HG03025 (cell line): Measurements from ENCODE around the gene GIPC1.
"Not testable (repeated sequence)": the region's sequence is repeated elsewhere in the genome, so short reads cannot be mapped to it uniquely, and the experiment has no call there.

ENCODE experiments used
- ATAC-seq: cut with Tn5 transposase; IDR thresholded peaks from one replicate; pipeline ENCODE4 v1.9.1; 2021; ENCODE audit warnings: mild to moderate bottlenecking, moderate library complexity; ENCODE audit not compliant: unreplicated experiment, low FRiP score

GIPC1 gene

GRCh38 chr19:14517840-14518505 lies 22.0 kb upstream of the GIPC1 start, which contains the start of gene DNAJB1:
TSS of gene DNAJB1 (minus strand) at chr19:14518397. CDS start at chr19:14518349, 48 bp downstream.
- ATAC-seq = peak; percentile 65

DNA sequence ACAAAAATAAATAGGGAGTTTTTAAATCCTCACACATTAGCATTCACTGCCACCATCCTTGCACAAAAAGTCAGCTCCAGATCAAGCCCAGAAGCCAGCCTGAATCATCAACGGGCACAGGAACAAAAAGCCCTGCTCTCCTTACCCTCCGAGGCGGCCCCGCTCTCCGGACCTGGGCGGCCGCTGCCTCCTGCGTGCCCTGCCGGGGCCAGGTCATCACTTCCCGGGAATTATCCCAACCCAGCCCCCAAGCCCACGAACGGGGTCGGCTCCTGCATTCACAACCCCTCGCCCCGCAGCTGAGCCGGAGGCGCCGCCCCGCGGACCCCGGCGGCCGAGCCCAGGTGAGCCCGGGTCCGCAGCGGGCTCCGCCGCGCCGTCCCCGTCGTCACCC lies 21.5 kb upstream of the GIPC1 start:
- ATAC-seq = no peak

- ATAC-seq = no peak
Observed at GRCh38 chr19:14516746-14517438, 21.0 kb upstream of the GIPC1 start.

- no peak for ATAC-seq
Observed at GRCh38 chr19:14516048-14516534, 20.2 kb upstream of the GIPC1 start.

DNA sequence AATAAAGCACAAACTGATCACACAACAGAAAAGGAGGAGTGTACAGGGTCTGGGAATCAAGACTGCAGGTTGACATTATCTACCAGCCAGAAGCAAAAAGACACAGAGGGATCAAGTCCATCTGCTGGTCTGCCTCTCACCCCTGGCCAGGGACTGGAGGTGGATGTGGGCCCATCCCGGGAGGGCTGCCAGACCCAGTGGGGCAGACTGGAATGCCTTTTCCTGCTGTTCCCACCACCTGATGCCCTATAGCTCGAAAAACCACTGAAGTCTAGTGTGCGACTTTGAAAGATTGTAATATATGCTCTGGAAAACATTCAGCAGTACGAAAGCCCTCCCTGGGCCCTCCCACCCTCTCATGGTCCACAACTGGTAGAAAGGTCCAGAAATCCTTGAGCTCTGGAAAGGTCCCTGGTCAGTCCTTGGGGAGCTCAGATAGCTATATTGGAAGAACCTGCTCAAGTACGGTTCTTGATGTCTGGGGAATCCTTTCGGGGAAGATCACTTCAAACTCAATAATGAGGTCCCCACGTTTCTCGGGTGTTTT lies 19.6 kb upstream of the GIPC1 start:
- ATAC-seq = no peak

GRCh38 chr19:14514215-14514863 lies 18.4 kb upstream of the GIPC1 start:
- no peak for ATAC-seq

DNA sequence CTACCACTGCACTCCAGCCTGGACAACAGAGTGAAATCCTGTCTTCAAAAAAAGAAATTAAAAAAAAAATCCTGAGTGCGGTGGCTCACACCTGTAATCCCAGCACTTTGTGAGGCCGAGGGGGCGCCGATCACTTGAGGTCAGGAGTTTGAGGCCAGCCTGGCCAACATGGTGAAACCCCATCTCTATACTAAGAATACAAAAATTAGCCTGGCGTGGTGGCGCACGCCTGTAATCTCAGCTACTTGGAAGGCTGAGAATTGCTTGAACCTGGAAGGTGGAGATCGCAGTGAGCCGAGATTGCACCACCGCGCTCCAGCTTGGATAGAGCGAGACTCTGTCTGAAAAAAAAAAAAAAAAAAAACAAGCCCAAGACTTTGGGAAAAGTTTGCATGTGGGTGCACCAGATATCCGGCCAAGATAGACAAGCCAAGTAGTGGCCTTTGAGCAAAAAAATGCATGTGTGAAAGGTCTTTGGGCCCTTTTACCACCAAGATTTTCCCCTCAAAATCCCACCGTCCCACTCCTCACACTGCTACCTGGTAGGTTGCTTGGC lies 16.6 kb upstream of the GIPC1 start:
- no peak for ATAC-seq

GRCh38 chr19:14511229-14511593 lies 15.3 kb upstream of the GIPC1 start:
- ATAC-seq = no peak

GRCh38 chr19:14510311-14511228 lies 14.6 kb upstream of the GIPC1 start:
- ATAC-seq = no peak

- ATAC-seq = no peak
Observed at GRCh38 chr19:14507704-14508542, 12.0 kb upstream of the GIPC1 start.

- ATAC-seq = no peak
Observed at GRCh38 chr19:14505488-14506239, 9.7 kb upstream of the GIPC1 start.

GRCh38 chr19:14504575-14504974 lies 8.6 kb upstream of the GIPC1 start:
- not testable (repeated sequence) for ATAC-seq

- no peak for ATAC-seq
Observed at GRCh38 chr19:14503285-14503684, 7.4 kb upstream of the GIPC1 start.

DNA sequence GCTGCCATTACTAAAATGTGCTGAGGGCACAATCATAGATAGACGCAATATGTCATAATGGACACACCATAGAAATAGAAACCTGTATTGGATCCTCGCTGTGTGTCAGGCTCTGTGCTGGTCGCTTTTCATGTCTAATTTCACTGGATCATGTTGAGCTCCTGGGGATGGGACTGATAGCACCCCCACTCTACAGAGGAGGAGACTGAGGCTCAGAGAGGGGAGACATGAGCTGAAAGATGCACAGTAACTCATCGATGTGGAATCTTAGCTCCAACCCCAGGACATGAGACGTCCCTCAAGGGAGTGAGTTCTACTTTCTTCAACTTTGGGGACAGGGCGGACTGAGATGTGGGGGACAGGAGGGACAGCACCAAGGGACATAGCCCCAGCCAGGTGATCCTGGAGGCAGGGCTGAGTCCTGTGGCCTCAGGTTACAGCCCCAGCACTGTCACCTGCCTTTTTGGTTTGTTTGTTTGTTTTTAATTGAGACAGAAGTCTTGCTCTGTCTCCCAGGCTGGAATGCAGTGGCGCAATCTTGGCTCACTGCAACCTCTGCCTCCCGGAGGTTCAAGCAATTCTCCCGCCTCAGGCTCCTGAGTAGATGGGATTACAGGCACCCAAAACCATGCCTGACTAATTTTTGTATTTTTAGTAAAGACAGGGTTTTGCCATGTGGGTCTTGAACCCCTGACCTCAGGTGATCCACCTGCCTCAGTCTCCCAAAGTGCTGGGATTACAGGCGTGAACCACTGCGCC lies 6.6 kb upstream of the GIPC1 start:
- ATAC-seq = no peak

- ATAC-seq = no peak
Observed at GRCh38 chr19:14497228-14497921, 1.4 kb upstream of the GIPC1 start.

DNA sequence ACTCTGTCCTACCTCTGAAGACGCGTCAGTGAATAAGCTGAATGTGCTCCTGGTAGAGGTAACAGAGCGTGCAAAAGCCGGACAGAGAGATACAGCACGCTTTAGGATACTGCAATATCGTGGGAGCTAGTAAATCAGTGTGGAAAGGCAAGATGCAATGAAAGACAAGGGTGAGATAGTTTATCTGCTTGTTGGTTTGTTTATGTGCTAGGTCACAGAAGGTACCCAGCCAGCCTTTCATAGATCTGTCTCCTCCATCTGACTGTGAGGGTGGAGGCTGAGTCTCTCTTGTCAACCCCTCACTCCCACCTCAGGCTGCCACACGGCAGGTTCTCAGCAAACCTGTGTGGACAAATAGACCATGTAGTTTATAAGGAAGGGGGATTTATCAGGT lies 904 bp upstream of the GIPC1 start:
- ATAC-seq = no peak

DNA sequence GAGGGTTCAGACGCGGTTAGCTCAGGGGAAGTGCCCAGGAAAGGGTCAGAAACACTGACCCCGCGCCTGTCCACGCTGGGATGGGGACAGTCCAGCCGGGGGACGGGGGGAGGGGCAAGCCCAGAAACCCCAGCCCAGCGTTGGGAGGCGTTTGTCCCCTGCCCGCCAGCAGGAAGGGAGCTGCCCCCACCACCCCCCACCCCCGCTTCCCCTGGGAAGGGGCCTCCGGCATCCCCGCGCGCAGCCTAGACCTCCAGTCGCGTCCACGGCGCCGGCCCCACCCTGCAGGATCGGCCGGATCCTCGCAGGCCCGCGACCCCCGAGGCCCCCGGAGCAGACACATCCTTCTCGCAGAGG lies 277 bp downstream of the GIPC1 start:
- ATAC-seq = no peak
